A204.1 (cell line): Measurements from ENCODE around the gene TSSK2.
"Not testable (repeated sequence)": the region's sequence is repeated elsewhere in the genome, so short reads cannot be mapped to it uniquely, and the experiment has no call there.

ENCODE experiments used
- FAIRE-seq: peaks from 2 replicates; lab custom pipeline; 2012; peaks lifted over from hg19 to GRCh38; lab: Jason Lieb, UNC

TSSK2 gene

DNA sequence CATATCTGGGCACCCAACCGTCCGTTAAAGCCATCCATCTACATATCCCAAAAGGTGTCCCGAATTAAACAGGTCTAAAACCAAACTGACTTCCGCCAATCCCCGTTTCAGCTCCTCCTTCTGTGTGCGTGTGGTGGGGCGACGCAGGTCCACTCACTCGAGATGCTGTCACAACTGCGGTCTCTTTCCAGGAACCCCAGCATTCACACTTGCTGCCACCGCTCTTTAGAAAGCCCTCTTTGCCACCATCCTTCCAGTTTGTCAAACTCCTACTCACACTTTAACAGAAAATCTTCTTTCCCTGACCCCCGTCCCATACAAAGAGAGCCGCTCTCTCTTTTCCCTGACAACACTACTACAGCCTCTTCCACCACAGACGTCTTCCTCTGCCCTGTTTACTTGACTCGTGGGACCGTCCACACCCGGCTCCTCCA, 12.9 kb downstream of the TSSK2 start:
- no peak for FAIRE-seq

GRCh38 chr22:19146215-19146968, 15.3 kb downstream of the TSSK2 start:
- no peak for FAIRE-seq

- FAIRE-seq: no peak
Measured at GRCh38 chr22:19147195-19147780, 16.2 kb downstream of the TSSK2 start.

GRCh38 chr22:19148417-19149046, 17.4 kb downstream of the TSSK2 start:
- no peak for FAIRE-seq

DNA sequence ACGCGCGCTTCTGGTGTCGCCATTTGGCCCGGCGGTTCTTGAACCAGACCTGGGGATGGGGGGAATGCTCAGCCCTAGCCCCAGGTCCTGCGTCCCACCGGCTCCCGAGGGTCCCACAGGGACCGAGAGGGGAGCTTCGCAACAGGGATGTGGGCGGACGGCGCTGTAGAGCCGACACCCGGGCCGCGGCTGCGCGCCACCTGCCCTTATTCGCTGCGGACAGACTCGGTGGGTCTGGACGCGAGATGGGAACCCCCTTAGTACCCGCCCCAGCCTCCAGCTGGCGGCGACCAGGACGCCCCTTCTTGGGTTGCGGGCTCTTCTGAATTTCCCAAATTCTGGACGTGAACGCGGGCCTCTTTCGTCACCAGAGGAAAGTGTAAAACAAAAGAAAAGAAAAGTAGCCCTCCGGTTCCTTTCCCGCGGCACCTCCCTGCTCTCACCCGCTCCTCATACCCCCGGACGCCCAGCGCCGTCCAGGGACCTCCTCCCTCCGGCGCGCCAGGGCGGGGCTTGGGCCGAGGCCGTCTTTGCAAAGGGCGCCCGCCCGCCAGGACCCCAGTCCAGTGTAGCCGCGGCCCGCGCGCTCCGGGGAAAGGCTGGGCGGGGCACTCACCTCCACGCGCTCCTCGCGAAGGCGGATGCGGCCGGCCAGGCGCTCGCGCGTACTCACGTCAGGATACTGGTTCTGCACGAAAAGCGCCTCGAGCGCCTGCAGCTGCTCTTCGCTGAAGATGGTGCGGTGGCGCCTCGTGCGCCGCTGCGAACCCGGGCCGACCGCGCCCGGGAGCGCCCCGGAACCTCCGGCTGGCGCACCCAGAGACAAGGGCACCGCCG, 18.2 kb downstream of the TSSK2 start:
- no peak for FAIRE-seq

- FAIRE-seq: no peak
Measured at GRCh38 chr22:19149991-19150390, 18.9 kb downstream of the TSSK2 start, which contains the start of gene GSC2. Gene GSC2 (minus strand): TSS chr22:19150292. CDS start chr22:19150283, 9 bp downstream.

DNA sequence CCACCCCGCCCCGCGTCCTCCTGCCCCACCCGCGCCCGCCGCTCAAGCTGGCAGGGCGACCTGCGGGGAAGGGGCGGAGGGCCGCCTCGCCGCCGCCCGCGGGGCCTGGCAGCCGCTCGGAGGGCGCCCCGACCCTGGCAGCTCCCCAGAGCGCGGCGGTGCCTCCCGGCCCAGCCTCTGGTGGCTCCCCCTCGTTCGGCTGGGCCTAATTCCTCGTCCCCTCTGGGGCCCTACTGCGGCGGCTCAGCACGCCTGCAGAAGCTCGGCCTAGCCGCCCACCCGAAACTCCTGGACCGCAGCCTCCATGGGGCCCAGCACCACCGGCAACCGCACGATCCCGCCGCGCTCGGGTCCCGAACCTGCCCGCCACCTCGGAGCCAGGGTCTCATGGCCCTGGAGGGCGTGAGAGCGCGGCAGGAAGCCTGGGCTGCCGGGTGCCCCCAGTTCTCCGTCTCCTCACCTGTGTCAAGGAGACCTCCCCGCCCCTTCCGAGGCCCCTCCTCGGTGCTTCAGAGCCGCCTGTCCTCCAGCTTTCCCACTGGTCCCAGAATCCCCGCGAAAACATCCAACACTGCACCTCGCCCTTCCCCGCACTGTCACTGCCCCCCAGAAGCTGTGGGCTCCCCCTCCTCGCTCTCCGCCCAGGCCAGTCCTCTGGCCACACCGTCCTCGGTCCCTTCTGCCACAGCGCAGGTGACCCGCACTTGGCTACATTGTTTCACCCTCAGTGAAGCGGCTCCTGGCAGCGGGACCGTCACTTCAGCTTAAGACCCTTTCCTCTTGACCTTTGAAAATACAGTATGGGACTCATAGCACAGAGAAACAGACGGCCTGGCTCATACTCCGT, 19.6 kb downstream of the TSSK2 start:
- FAIRE-seq: no peak

GRCh38 chr22:19151329-19152191, 20.5 kb downstream of the TSSK2 start:
- FAIRE-seq: no peak

DNA sequence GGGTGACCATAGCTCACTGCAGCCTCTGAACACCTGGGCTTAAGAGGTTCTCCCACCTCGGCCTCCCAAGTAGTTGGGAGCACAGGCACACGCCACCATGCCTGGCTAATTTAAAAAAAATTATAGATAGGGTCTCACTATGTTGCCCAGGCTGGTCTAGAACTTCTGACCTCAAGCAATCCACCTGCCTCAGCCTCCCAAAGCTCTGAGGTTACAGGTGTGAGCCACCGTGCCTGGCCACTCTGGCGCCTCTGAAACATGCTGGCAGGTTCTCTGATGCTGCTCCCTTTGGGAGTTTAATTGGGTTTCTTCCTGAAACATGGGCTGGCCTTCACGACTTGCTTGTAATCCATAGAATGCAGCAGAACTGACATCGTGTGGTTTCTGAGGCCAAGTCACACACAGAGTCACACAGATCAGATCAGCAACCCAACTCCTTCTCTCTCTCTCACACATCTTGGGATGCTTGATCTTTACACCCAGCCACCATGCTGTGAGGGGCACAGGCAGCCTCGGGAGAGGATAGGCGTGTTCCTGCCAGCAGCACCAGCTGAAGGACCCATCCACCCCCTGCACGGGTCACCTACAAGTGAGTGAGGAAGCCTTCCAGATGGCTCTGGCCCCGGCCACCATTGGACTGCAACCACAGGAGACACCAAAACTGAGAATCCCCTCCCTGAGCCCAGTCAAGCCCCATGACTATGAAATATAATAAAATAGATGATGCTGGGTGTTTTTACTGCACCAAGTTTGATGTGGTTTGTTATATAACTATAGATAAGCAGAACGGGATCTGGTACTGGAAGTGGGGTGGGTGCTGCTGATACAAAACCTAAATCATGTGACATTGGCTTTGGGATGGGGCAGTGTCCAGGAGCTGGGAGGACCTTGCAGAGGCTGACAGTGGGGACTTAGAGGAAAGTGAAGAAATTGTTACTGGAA, 22.1 kb downstream of the TSSK2 start:
- no peak for FAIRE-seq

DNA sequence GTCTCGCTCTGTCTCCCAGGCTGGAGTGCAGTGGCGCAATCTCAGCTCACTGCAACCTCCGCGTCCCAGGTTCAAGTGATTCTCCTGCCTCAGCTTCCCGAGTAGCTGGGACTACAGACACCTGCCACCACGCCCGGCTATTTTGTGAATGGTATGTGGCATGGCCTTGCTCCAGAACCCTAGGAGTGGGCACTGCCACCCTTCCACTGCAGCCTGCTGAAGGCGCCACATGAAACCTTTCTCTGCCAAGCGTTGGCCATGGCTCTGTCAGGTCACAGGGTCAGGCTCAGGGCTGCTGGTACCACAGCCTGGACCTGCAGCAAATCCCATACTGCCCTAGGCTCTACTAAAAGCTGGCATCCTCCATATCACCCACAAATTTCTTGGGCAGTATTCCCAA, 25.0 kb downstream of the TSSK2 start:
- not testable (repeated sequence) for FAIRE-seq

DNA sequence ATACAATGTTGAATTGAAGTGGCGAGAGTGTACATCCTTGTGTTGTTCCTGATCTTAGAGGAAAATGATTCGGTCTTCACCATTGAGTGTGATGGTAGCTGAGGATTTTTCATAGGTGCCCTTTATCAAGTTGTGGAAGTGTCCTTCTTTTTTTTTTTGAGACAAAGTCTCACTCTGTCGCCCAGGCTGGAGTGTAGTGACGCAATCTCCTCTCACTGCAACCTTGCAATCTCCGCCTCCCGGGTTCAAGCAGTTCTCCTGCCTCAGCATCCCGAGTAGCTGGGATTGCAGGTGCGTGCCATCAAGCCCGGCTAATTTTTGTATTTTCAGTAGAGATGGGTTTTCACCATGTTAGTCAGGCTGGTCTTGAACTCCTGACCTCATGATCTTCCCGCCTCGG, 27.5 kb downstream of the TSSK2 start:
- not testable (repeated sequence) for FAIRE-seq

- no peak for FAIRE-seq
Measured at GRCh38 chr22:19164425-19164824, 33.3 kb downstream of the TSSK2 start.

GRCh38 chr22:19166421-19166820, 35.3 kb downstream of the TSSK2 start:
- FAIRE-seq: no peak

DNA sequence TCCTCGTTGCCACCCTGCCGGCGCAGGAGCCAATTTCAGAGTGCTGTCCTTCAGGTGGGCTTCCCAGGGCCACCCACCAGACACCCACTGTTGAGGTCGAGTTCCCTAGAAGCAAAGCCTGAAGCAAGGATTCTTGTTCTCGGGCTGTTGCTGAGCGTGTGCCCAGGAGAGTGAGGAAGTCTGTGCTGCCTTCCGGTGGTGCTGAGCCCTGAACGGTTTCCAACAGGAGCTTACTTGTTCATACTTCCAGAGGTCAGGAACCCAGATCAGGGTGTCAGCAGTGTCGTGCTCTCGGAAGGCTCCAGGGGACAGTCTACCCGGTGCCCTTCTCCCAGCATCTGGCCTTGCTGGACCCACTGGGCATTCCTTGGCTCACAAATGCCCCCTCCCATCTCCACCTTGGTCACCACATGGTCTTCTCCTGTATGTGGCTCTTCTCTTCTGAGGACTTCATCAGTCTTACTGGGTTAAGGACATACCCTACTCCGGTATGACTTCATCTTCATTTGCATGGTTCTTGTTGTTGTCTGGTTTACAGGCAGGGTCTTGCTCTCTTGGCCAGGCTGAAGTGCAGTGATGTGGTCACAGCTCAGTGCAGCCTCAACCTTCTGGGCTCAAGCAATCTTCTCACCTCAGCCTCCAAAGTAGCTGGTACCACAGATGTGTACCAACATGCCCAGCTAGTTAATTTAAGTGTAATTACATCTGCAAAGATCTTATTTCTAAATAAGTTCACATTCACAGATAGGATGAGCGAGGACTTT, 36.2 kb downstream of the TSSK2 start:
- FAIRE-seq: no peak

DNA sequence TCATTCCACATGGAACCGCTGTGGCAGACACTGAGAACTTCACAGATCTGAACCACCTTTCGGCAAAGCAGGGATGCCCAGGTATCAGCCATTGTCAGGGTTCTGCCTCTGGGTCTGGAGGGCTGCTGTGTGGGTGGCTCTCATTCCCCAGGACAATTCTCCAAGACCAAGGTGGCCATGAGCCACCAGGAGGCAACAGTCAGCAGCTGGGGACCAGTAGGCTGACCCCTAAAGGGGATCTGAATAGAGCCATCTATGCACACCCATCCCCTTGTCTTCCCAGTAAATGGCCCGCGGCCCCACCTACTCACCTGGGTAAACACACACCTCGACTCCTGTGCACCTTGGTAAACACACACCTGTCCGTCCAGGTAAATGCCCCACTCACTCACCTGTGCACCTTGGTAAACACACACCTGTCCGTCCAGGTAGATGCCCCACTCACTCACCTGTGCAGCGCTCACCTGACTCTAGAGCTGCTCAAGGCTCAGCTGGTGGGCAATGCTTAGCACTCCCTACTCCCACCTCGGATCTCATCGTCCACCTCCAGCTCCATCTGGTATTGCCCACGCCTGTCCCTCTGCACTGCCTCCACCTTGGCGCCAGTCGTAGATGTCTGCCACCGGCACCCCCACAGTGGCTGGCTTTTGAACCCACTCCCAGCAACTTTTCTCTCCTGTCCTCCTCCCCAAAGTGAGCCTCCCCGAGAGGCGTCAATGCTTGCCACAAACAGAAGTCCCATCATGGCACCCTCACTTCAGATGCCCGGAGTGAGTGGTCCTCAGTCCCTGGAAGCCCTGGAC, 37.2 kb downstream of the TSSK2 start:
- no peak for FAIRE-seq

DNA sequence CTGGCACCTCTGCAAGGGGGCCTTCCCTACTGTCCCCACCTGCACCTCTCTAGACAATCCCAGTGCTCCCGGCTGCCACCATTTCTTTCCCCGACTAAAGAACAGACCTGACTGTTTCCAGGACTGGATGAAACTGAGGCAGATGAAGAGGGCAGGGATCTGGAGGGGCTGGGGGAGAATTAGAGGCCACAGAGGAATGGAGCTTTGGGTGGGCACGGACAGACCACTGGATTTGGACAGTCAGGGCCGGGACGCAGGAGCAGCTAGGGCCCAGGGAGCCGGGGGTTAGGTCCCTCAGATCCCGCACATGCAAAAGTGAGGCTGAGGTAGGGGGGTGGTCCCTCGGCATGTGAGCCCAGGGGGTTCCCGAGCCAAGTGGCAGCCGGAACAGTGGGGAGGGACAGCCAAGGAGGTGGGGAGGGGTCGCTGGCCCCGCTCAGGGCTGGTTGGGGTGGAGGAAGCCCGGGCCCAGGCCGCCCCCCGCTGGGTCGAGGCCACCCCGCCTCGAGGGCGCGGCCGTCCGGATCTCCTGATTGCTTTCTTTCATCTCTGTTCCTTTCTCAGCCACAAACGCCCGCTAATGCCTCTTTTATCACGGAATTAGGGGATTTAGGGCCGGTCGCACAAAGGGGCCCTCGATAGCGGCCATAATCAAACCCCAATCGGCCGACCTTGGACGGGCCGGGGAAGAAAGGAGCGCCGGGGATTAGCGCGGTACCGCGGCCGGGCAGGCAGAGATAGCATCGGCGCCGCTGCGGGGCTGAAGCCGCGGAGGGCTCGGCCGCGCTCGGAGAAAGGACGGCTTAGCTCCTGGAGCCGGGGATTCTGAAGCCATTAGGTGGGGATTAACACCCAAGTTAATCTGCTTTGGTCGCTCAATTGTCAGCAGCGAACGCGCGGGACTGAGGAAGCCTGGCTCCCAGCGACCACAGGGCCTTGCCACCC, 38.2 kb downstream of the TSSK2 start:
- FAIRE-seq: no peak

- no peak for FAIRE-seq
Measured at GRCh38 chr22:19169947-19170318, 38.8 kb downstream of the TSSK2 start.
